Forelimb muscle (tissue), 1 donor: Measurements from ENCODE around the gene RRP36. TPM values are rescaled to one million over a fixed set of nuclear protein-coding genes. Genes with fewer than 3 reads are reported as not detected.
"Not testable (repeated sequence)": the region's sequence is repeated elsewhere in the genome, so short reads cannot be mapped to it uniquely, and the experiment has no call there.

Experiments
- DNase-seq: peaks from one replicate; pipeline ENCODE4 v3.0.0-alpha.2; 2013; ENCODE audit warnings: low read depth
- polyA plus RNA-seq: library from polyadenylated mRNA; unstranded; fragments of 120-200 nt; gene quantifications from one replicate; pipeline ENCODE4 v1.2.1, GENCODE V29; 2013; ENCODE audit not compliant: insufficient read length

Gene RRP36
- polyA plus RNA-seq, 1 donor = 40.4 TPM

- no peak for DNase-seq
These were observed 15.8 kb downstream of the RRP36 start for GRCh38 chr6:43037197-43037596.

GRCh38 chr6:43037706-43038105, 16.3 kb downstream of the RRP36 start:
- no peak for DNase-seq

GRCh38 chr6:43038727-43039126, 17.3 kb downstream of the RRP36 start:
- DNase-seq = no peak

- no peak for DNase-seq
These were observed 19.3 kb downstream of the RRP36 start for GRCh38 chr6:43040542-43041257.

GRCh38 chr6:43041475-43041874, 20.1 kb downstream of the RRP36 start:
- not testable (repeated sequence) for DNase-seq

GRCh38 chr6:43043310-43043709, 21.9 kb downstream of the RRP36 start:
- no peak for DNase-seq

GRCh38 chr6:43045371-43045930, 24.0 kb downstream of the RRP36 start:
- DNase-seq = no peak

- DNase-seq = no peak
These were observed 26.6 kb downstream of the RRP36 start for GRCh38 chr6:43047998-43048397.

GRCh38 chr6:43050981-43051380, 29.6 kb downstream of the RRP36 start:
- DNase-seq = no peak

- no peak for DNase-seq
These were observed 30.9 kb downstream of the RRP36 start for GRCh38 chr6:43052225-43052841.

GRCh38 chr6:43052842-43053544, 31.6 kb downstream of the RRP36 start:
- DNase-seq = no peak

GRCh38 chr6:43053545-43054205, 32.3 kb downstream of the RRP36 start, which contains the start of gene CUL7:
Gene CUL7, minus strand, starts transcription at chr6:43053851. Its CDS starts 1,063 bp downstream, at chr6:43052788.
- peak; percentile 91 for DNase-seq

GRCh38 chr6:43054206-43054943, 33.0 kb downstream of the RRP36 start:
- DNase-seq = no peak

- DNase-seq = no peak
These were observed 34.5 kb downstream of the RRP36 start for GRCh38 chr6:43055966-43056365.

- DNase-seq = no peak
These were observed 37.1 kb downstream of the RRP36 start for GRCh38 chr6:43058531-43058930.

- peak; percentile 97 for DNase-seq
These were observed 38.0 kb downstream of the RRP36 start, which contains the start of the genes KLC4 and MRPL2 for GRCh38 chr6:43059168-43060033. Gene KLC4, plus strand, starts transcription at chr6:43059631. Its CDS starts 1,705 bp downstream, at chr6:43061336. Gene MRPL2, minus strand, starts transcription at chr6:43059434. Its CDS starts 53 bp downstream, at chr6:43059381.

GRCh38 chr6:43060034-43060754, 38.8 kb downstream of the RRP36 start:
- DNase-seq = no peak

GRCh38 chr6:43060755-43061633, 39.6 kb downstream of the RRP36 start:
- DNase-seq = no peak
